Epidermal melanocyte (primary cell): ENCODE measurements around the gene FAM24A.
"Not testable (repeated sequence)": the region's sequence is repeated elsewhere in the genome, so short reads cannot be mapped to it uniquely, and the experiment has no call there.

Source experiments
- DNase-seq: peaks from one replicate; pipeline ENCODE4 v3.0.0; 2011; ENCODE audit warnings: low spot score; ENCODE audit not compliant: insufficient read length

FAM24A gene

GRCh38 chr10:122910310-122910709 is at the start of gene FAM24A:
Gene FAM24A, plus strand, starts transcription at chr10:122910610. Its CDS starts 1,025 bp downstream, at chr10:122911635.
- no peak for DNase-seq

GRCh38 chr10:122861711-122862161 is 48.7 kb upstream of the FAM24A start:
- no peak for DNase-seq

GRCh38 chr10:122863216-122864193 is 46.9 kb upstream of the FAM24A start:
- no peak for DNase-seq

GRCh38 chr10:122864194-122864592 is 46.2 kb upstream of the FAM24A start:
- no peak for DNase-seq

- no peak for DNase-seq
These were observed 45.5 kb upstream of the FAM24A start for GRCh38 chr10:122864901-122865300.

- not testable (repeated sequence) for DNase-seq
These were observed 43.5 kb upstream of the FAM24A start for GRCh38 chr10:122866757-122867482.

- not testable (repeated sequence) for DNase-seq
These were observed 41.6 kb upstream of the FAM24A start for GRCh38 chr10:122868768-122869167.

GRCh38 chr10:122871947-122872346 is 38.5 kb upstream of the FAM24A start:
- DNase-seq, result not testable (repeated sequence)

- no peak for DNase-seq
These were observed 34.5 kb upstream of the FAM24A start for GRCh38 chr10:122875843-122876466.

GRCh38 chr10:122876467-122876855 is 33.9 kb upstream of the FAM24A start:
- DNase-seq, result no peak

GRCh38 chr10:122877264-122877663 is 33.1 kb upstream of the FAM24A start:
- no peak for DNase-seq

- DNase-seq, result no peak
These were observed 31.5 kb upstream of the FAM24A start for GRCh38 chr10:122878799-122879338.

- DNase-seq, result peak; percentile 69
These were observed 30.8 kb upstream of the FAM24A start, which contains the start of gene FAM24B for GRCh38 chr10:122879339-122880273. Gene FAM24B, minus strand, starts transcription at chr10:122879581. Its CDS starts 29,066 bp downstream, at chr10:122850515.

GRCh38 chr10:122882766-122883165 is 27.6 kb upstream of the FAM24A start:
- DNase-seq, result no peak

- no peak for DNase-seq
These were observed 26.2 kb upstream of the FAM24A start for GRCh38 chr10:122884166-122884565.

GRCh38 chr10:122894261-122894944 is 16.0 kb upstream of the FAM24A start:
- no peak for DNase-seq

- not testable (repeated sequence) for DNase-seq
These were observed 6.5 kb upstream of the FAM24A start for GRCh38 chr10:122903861-122904260.

GRCh38 chr10:122911889-122912484 is 1.6 kb downstream of the FAM24A start:
- DNase-seq, result no peak

GRCh38 chr10:122915700-122916099 is 5.3 kb downstream of the FAM24A start:
- DNase-seq, result no peak
